Astrocyte (in vitro differentiated cells and primary cell): Measurements from ENCODE around the gene RPH3AL.

Experiments used
- CTCF ChIP-seq: IDR thresholded peaks from 2 replicates; pipeline ENCODE4 v1.5.1; 2011; ENCODE audit warnings: low read depth, mild to moderate bottlenecking, inconsistent platforms, low read length, moderate library complexity; ENCODE audit not compliant: insufficient read depth
- EZH2 ChIP-seq: IDR thresholded peaks from 2 replicates; pipeline ENCODE4 v1.6.1; 2012; ENCODE audit warnings: mild to moderate bottlenecking, low read length, inconsistent platforms; ENCODE audit not compliant: insufficient read depth

GRCh38 chr17:193841-194806 is 158.5 kb downstream of the RPH3AL start:
- TF ChIP-seq CTCF (no peak), EZH2 (no peak)
